ENCODE results near the gene EFS. TPM values are rescaled to one million over a fixed set of nuclear protein-coding genes. Genes with fewer than 3 reads are reported as not detected.
"Not testable (repeated sequence)": the region's sequence is repeated elsewhere in the genome, so short reads cannot be mapped to it uniquely, and the experiment has no call there.

The EFS gene
- total RNA-seq, 1 donor from 2014 or later: 32.4 TPM

- DNase-seq (ENCODE audit: extremely low spot score in 2 of 2): no peak
Observed at GRCh38 chr14:23392613-23393012, 27.6 kb upstream of the EFS start.

GRCh38 chr14:23389871-23390270, 24.9 kb upstream of the EFS start:
- not testable (repeated sequence) for H3K36me3 ChIP-seq; H3K9me3 ChIP-seq; DNase-seq (ENCODE audit: extremely low spot score in 2 of 2)

More at GRCh38 chr14:23392613-23393012, 27.6 kb upstream of the EFS start:
- no peaks in the 10 kb centered on the region for H3K27me3 ChIP-seq
- H3K4me1 ChIP-seq: no peaks in the 10 kb centered on the region
- no peaks in the 10 kb centered on the region for H3K36me3 ChIP-seq
- intact Hi-C loops (cut with DNase I): no loop called here
- TF ChIP-seq POLR2AphosphoS5 (IDR thresholded peaks at IDR 0.05; ENCODE audit: insufficient read depth in 1 of 2, low read depth in 1 of 2) (no peak), POLR2A (IDR thresholded peaks at IDR 0.05) (no peak), CTCF (IDR thresholded peaks at IDR 0.05) (no peak)
- H3K4me3 ChIP-seq: no peak overlapping the region
- no peaks in the 10 kb centered on the region for H3K9me3 ChIP-seq
- no peak overlapping the region for H3K27ac ChIP-seq

GRCh38 chr14:23389396-23389795, 24.4 kb upstream of the EFS start:
- TF ChIP-seq POLR2A (IDR thresholded peaks at IDR 0.05) (no peak), POLR2AphosphoS5 (IDR thresholded peaks at IDR 0.05; ENCODE audit: insufficient read depth in 1 of 2, low read depth in 1 of 2) (no peak), CTCF (IDR thresholded peaks at IDR 0.05) (no peak)
- H3K36me3 ChIP-seq: no peaks in the 10 kb centered on the region
- intact Hi-C loops (cut with DNase I): no loop called here
- H3K27me3 ChIP-seq: no peaks in the 10 kb centered on the region
- H3K9me3 ChIP-seq: no peaks in the 10 kb centered on the region
- H3K27ac ChIP-seq: no peak overlapping the region
- no peak for DNase-seq (ENCODE audit: extremely low spot score in 2 of 2)
- no peaks in the 10 kb centered on the region for H3K4me1 ChIP-seq
- H3K4me3 ChIP-seq: no peak overlapping the region

More at GRCh38 chr14:23389871-23390270, 24.9 kb upstream of the EFS start:
- H3K4me1 ChIP-seq; H3K27me3 ChIP-seq; H3K4me3 ChIP-seq; intact Hi-C loops (cut with DNase I); H3K27ac ChIP-seq: not testable (repeated sequence)

GRCh38 chr14:23388996-23389395, 24.0 kb upstream of the EFS start:
- Histone ChIP-seq H3K4me3 (no peak overlapping the region), H3K9me3 (no peaks in the 10 kb centered on the region), H3K27me3 (no peaks in the 10 kb centered on the region), H3K36me3 (no peaks in the 10 kb centered on the region), H3K27ac (no peak overlapping the region), H3K4me1 (no peaks in the 10 kb centered on the region)
- intact Hi-C loops (cut with DNase I): no loop called here
- DNase-seq (ENCODE audit: extremely low spot score in 2 of 2): no peak
- TF ChIP-seq CTCF (IDR thresholded peaks at IDR 0.05): no peak
- no peak for TF ChIP-seq POLR2AphosphoS5 (IDR thresholded peaks at IDR 0.05; ENCODE audit: insufficient read depth in 1 of 2, low read depth in 1 of 2)
- TF ChIP-seq POLR2A (IDR thresholded peaks at IDR 0.05): no peak

- no peak for DNase-seq (ENCODE audit: extremely low spot score in 2 of 2)
- Histone ChIP-seq H3K27ac (no peak overlapping the region), H3K4me3 (no peak overlapping the region), H3K27me3 (no peaks in the 10 kb centered on the region), H3K36me3 (no peaks in the 10 kb centered on the region), H3K4me1 (no peaks in the 10 kb centered on the region), H3K9me3 (no peaks in the 10 kb centered on the region)
- no peak for TF ChIP-seq POLR2A (IDR thresholded peaks at IDR 0.05)
- TF ChIP-seq POLR2AphosphoS5 (IDR thresholded peaks at IDR 0.05; ENCODE audit: insufficient read depth in 1 of 2, low read depth in 1 of 2): no peak
- TF ChIP-seq CTCF (IDR thresholded peaks at IDR 0.05): no peak
- intact Hi-C loops (cut with DNase I): no loop called here
Observed at GRCh38 chr14:23387916-23388882, 23.2 kb upstream of the EFS start.

Measured in vagina (tissue), 2 donors.